A549 treated with GW870086 at 1 μM for 4 hours (cell line): Measurements from ENCODE around the gene SIX4. TPM values are rescaled to one million over a fixed set of nuclear protein-coding genes. Genes with fewer than 3 reads are reported as not detected.

ENCODE experiments used
- total RNA-seq: library from RNA; stranded (reverse); fragments of 200-300 nt; extraction: Qiagen RNA extraction; gene quantifications from 5 replicates; pipeline ENCODE4 v1.2.3, GENCODE V29; 2022; ENCODE audit warnings: low read depth

Gene SIX4
- 1.3 to 3.6 TPM (median 2.9 TPM) in 5 replicates for total RNA-seq

DNA sequence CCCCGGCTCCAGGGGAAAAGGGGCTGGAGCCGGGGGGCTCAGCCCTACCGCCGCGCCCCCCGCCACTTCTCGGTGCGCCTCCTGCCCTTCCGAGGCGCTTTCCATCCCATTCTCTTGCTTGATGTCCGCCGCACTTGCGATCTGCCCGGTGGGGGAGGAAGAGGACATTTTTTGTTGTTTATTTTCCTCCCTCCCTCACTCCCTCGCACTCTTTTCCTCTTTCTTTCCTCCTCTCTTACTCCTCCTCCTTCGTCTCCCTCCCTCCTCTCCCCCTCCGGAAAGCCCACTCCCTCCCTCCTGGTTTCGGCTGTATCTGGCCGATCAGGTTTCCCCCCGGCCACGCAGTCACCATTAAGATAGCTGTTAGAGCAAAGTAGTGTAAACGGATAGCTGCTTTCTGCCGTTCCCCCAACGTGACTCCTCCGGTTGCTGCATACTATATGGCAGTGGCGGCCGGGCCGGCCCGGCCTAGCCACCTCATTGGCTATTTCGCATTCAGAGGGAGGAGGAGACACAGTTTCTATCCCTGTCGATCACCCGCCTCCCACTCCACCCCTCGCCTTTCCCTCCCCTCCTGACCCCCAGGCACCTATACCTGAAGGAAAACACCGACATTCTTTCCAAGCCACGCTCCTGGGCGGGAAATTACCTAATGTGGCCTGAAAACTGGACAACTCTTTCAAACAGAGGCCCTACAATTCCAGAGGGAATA, at the start of gene SIX4:
SIX4 (minus strand) TSS at position 445 of the 712 bp plus-strand sequence; CDS start at position 168, 277 bp downstream.

DNA sequence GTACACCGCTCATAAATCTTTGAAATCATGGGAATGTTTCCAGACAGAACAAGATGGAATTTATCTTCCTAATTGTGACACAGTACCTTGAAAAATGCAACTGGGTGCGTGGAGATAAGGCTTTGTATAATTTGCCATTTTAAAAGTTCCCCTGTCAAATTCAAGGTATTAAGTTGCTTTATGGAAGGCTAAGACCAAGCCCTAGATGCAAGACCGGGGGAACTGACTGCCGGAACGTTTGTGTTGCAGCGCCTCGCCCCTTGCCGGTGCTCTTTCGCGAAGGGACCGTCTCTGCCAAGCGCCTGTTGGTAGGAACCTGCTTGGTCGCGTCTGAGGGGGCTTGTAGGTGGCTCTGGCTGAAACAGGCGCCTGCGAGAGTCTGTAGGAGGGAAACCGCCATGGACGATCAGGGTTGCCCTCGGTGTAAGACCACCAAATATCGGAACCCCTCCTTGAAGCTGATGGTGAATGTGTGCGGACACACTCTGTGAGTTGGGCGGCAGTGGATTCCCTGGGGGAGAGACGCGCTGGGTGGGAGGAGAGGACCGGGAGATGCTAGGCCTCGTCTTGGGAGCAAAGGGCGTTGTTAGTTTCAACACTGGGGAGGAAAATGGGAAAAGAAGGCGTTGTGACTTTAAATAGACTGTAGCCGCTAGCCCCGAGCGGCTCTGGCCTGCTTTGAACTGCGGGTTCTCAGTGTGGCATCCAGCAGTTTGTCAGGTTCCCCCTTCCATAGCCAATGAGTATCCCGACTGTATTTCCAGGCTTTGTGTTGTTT, 10.5 kb upstream of the SIX4 start, which contains the start of gene MNAT1:
MNAT1 (plus strand) TSS at position 297 of the 778 bp plus-strand sequence; CDS start at position 399, 102 bp downstream.

Other genes starting within 250 kb of the SIX4 start
- 0.29 TPM in 1 of 5 replicates, not detected in the others for gene C14orf39, start 238.3 kb downstream of the SIX4 start, total RNA-seq
- gene SIX6, start 215.2 kb downstream of the SIX4 start, total RNA-seq = not detected in 5 replicates
- gene SIX1, start 74.9 kb downstream of the SIX4 start, total RNA-seq = 6.2 to 8.7 TPM (median 8.0 TPM) in 5 replicates
- gene MNAT1, start 10.4 kb upstream of the SIX4 start, total RNA-seq = 35.3 to 50.1 TPM (median 43.5 TPM) in 5 replicates